ENCODE data around the gene NEDD4.

- no peak for TF ChIP-seq CTCF (IDR thresholded peaks at IDR 0.05)
- no peak for TF ChIP-seq REST (IDR thresholded peaks at IDR 0.05; ENCODE audit: insufficient read depth in 1 of 2, low read depth in 2 of 2, low read length in 1 of 2)
- TF ChIP-seq POLR2AphosphoS5 (IDR thresholded peaks at IDR 0.05; ENCODE audit: low read depth, low read length) = no peak
Measured at GRCh38 chr15:56034514-56034913, 41.1 kb upstream of the NEDD4 start.

Measured in Panc1 (cell line).